ENCODE measurements around the gene MAP3K14. TPM values are rescaled to one million over a fixed set of nuclear protein-coding genes. Genes with fewer than 3 reads are reported as not detected.

The MAP3K14 gene
- total and polyA plus RNA-seq, 11 donors = 9.0 to 21.9 (median 11.4) TPM

DNA sequence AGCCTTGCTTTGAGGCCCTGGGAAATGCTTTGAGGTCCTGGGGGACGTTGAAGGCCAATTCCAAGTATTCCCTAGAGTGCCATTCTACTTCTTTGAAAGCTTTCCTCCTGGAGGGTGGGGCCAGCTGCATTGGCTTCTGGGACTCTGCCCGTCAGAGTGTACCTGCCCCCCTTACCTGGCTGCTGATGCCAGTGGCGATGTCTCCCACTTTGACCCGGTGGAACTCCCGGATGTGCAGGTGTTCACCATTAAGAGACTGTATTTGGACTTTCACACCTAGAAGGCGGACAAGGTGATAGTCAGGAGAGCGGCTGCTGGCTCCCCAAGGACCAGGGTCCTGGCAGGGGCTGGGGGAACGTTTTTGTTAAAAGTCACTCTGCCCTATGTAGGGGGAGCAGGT, 51.8 kb downstream of the MAP3K14 start:
- WGBS, 4 donors = 81 to 86% (median 84%) methylated on average over 8 of the region's 8 CpGs
- Histone ChIP-seq H3K9me3 (no peaks in the 10 kb centered on the region), H3K4me1 (peaks cover 0 to 41% (median 28%) of the 10 kb centered on the region in 12 donors), H3K36me3 (peaks cover 0 to 71% (median 65%) of the 10 kb centered on the region in 9 donors), H3K27ac (no peak overlapping the region), H3K27me3 (no peaks in the 10 kb centered on the region), H3K4me3 (no peak overlapping the region)
- no peak for TF ChIP-seq POLR2A (IDR thresholded peaks at IDR 0.05)
- TF ChIP-seq, protein P1, sequence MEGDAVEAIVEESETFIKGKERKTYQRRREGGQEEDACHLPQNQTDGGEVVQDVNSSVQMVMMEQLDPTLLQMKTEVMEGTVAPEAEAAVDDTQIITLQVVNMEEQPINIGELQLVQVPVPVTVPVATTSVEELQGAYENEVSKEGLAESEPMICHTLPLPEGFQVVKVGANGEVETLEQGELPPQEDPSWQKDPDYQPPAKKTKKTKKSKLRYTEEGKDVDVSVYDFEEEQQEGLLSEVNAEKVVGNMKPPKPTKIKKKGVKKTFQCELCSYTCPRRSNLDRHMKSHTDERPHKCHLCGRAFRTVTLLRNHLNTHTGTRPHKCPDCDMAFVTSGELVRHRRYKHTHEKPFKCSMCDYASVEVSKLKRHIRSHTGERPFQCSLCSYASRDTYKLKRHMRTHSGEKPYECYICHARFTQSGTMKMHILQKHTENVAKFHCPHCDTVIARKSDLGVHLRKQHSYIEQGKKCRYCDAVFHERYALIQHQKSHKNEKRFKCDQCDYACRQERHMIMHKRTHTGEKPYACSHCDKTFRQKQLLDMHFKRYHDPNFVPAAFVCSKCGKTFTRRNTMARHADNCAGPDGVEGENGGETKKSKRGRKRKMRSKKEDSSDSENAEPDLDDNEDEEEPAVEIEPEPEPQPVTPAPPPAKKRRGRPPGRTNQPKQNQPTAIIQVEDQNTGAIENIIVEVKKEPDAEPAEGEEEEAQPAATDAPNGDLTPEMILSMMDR (IDR thresholded peaks at IDR 0.05) = no peak
- DNase-seq (no peak), ATAC-seq (no peak)
- intact Hi-C loops (cut with DNase I) = loop anchor here in 4 of 10 donors (5.0 kb wide), 3 partner anchors 38 to 47 kb away; partner anchors contain the start of gene FMNL1 (in 2 of the 4)

DNA sequence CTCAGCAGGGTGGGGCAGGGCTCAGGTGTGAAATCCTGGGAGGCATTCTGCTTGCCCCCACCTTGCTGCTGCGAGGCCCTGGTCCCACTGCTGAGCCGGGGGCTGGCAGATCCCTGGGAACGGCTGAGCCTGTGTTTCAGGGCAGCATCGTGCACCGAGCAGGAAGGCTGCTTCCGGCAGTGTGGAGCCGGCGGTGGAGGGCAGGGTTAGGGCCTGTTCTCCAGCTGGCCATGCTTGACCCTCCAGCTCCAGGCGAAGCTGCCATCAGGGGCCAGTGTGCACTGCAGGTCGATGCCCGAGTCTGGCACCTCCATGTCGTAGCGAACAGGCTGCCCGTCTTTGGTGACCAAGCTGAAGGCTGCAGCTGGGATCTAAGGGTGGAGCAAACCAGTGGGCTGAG, 52.4 kb downstream of the MAP3K14 start:
- H3K27ac ChIP-seq = no peak overlapping the region
- H3K4me3 ChIP-seq = no peak overlapping the region
- intact Hi-C loops (cut with DNase I) = loop anchor here in 4 of 10 donors (5.0 kb wide), 3 partner anchors 37 to 48 kb away; partner anchors contain the start of gene FMNL1 (in 2 of the 4)
- ATAC-seq (no peak), DNase-seq (no peak)
- no peaks in the 10 kb centered on the region for H3K27me3 ChIP-seq
- no peaks in the 10 kb centered on the region for H3K9me3 ChIP-seq
- H3K36me3 ChIP-seq = peaks cover 0 to 65% (median 60%) of the 10 kb centered on the region in 9 donors
- WGBS, 4 donors = 89 to 94% (median 92%) methylated on average over 10 to 14 of the region's 14 CpGs
- TF ChIP-seq, protein P1 (IDR thresholded peaks at IDR 0.05) = no peak
- TF ChIP-seq POLR2A (IDR thresholded peaks at IDR 0.05) = no peak
- peaks cover 0 to 41% (median 28%) of the 10 kb centered on the region in 12 donors for H3K4me1 ChIP-seq

DNA sequence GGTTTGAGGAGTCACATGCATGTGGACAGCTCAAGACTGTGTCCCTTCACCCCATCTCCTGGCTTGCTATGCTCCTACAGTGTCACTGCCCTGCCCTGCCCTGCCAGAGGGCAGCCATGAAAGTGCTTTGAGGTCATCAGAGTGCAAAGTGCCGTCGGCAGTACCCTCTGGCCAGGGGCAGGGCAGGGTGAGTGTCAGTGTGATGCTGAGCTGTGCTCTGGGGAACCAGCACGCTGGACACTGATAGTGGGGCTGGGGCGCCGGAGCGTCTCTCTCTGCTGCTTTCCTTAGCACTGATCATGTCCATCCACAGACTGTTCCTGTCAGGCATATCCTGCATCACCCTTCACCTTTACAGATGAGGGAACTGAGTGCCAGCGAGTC, 53.4 kb downstream of the MAP3K14 start:
- intact Hi-C loops (cut with DNase I) = loop anchor here in 4 of 10 donors (5.0 kb wide), 3 partner anchors 36 to 49 kb away; partner anchors contain the start of gene FMNL1 (in 2 of the 4)
- H3K36me3 ChIP-seq = peaks cover 0 to 56% (median 50%) of the 10 kb centered on the region in 9 donors
- DNase-seq = no peak
- WGBS, 4 donors = 40 to 57% (median 52%) methylated on average over 6 to 7 of the region's 7 CpGs
- H3K4me3 ChIP-seq = no peak overlapping the region
- no peaks in the 10 kb centered on the region for H3K9me3 ChIP-seq
- H3K27me3 ChIP-seq = no peaks in the 10 kb centered on the region
- TF ChIP-seq POLR2A (IDR thresholded peaks at IDR 0.05) = no peak
- TF ChIP-seq, protein P1 (IDR thresholded peaks at IDR 0.05) = no peak
- H3K27ac ChIP-seq = peak overlapping the region in 9 of 12 donors; percentile 24 to 75 (median 42)
- H3K4me1 ChIP-seq = peaks cover 0 to 41% (median 28%) of the 10 kb centered on the region in 12 donors
- peak in 2 of 4 donors; percentile 1 to 5 for ATAC-seq

DNA sequence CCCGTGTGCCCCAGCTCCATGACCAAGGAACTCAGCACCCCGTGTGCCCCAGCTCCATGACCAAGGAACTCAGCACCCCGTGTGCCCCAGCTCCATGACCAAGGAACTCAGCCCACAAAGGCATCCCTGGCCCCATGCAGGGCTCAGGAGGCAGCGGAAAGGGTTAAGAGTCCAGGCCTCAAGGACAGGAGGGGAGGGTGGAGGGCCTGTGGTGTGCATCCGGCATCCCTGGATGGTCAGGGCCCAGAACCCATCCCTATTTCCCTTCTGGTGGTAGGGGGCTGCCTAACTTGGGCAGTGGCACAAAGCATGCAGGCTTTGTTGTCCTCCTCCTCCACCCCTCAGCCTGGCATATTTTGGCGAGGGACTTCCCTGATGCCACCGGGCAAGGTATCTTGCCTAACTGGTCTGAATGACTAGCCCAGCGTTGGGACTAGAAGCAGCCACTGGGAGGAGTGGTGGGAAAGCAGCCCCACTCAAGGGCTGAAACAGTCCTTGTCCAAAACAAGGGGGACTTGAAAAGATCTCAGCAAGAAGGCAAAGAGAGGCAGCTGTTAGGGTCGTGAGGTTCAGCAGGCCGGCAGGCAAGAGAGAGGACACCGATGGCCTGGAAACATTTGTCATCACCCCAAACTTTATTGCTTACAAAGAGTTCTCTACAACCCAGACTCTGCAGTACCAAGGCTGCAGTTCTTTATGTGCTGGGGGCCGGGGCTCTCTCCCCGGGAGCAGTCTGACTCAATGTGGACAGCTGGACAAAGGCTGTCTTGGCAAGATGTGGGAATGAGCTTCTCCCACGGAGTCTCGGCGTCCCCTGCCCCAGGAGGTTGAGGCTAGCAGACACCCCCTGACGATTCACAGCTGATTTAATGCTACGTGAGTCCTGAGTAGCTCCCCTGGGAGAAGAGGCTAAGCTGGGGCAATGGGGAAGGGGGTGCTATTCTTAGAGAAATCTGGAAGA, 54.0 kb downstream of the MAP3K14 start:
- Histone ChIP-seq H3K4me3 (peak overlapping the region in 11 of 12 donors; percentile 51 to 75 (median 65)), H3K27ac (peak overlapping the region in 10 of 12 donors; percentile 24 to 75 (median 50)), H3K27me3 (no peaks in the 10 kb centered on the region), H3K36me3 (peaks cover 0 to 49% (median 43%) of the 10 kb centered on the region in 9 donors), H3K4me1 (peaks cover 0 to 41% (median 28%) of the 10 kb centered on the region in 12 donors), H3K9me3 (no peaks in the 10 kb centered on the region)
- DNase-seq (peak in 3 of 5 donors; percentile 44 to 69 (median 57)), ATAC-seq (peak in 3 of 4 donors; percentile 4 to 55 (median 22))
- intact Hi-C loops (cut with DNase I) = loop anchor here in 4 of 10 donors (5.0 kb wide), 3 partner anchors 35 to 50 kb away; partner anchors contain the start of gene FMNL1 (in 2 of the 4)
- WGBS, 4 donors = 54 to 64% (median 60%) methylated on average over 17 to 18 of the region's 18 CpGs
- TF ChIP-seq, protein P1 (IDR thresholded peaks at IDR 0.05) = no peak
- TF ChIP-seq POLR2A (IDR thresholded peaks at IDR 0.05) = no peak
